Upper lobe of left lung (tissue), 4 donors: ENCODE data around the gene MTFMT.
A peak's percentile ranks its signal among the peaks of the same experiment; 100 is the strongest.

ENCODE experiments used
- POLR2A ChIP-seq, 4 donors: fragments of 450-650 bp; IDR thresholded peaks; one replicate each; pipeline ENCODE4 v1.5.1; 2016 to 2017; ENCODE audit warnings: antibody characterized with exemption in 4 of 4, mild to moderate bottlenecking in 2 of 4
- TF ChIP-seq, protein P1 (sequence below), 6 experiments: fragments of 450-650 bp in 4 of 6; fragments of 200-600 bp in 2 of 6; sonication (generic) in 2 of 6; IDR thresholded peaks; one replicate each; pipeline ENCODE4 v1.5.1; 2016 to 2019; ENCODE audit warnings: antibody characterized with exemption in 6 of 6

GRCh38 chr15:65049418-65049840 lies 20.0 kb upstream of the MTFMT start:
- TF ChIP-seq POLR2A (IDR thresholded peaks at IDR 0.05) = peak in 1 of 4 donors; percentile 33
- TF ChIP-seq, protein P1, sequence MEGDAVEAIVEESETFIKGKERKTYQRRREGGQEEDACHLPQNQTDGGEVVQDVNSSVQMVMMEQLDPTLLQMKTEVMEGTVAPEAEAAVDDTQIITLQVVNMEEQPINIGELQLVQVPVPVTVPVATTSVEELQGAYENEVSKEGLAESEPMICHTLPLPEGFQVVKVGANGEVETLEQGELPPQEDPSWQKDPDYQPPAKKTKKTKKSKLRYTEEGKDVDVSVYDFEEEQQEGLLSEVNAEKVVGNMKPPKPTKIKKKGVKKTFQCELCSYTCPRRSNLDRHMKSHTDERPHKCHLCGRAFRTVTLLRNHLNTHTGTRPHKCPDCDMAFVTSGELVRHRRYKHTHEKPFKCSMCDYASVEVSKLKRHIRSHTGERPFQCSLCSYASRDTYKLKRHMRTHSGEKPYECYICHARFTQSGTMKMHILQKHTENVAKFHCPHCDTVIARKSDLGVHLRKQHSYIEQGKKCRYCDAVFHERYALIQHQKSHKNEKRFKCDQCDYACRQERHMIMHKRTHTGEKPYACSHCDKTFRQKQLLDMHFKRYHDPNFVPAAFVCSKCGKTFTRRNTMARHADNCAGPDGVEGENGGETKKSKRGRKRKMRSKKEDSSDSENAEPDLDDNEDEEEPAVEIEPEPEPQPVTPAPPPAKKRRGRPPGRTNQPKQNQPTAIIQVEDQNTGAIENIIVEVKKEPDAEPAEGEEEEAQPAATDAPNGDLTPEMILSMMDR (IDR thresholded peaks at IDR 0.05) = no peak
